Chondrocyte (in vitro differentiated cells): ENCODE measurements around the gene ARMC9. TPM values are rescaled to one million over a fixed set of nuclear protein-coding genes. Genes with fewer than 3 reads are reported as not detected.

ENCODE experiments used
- DNase-seq: peaks from one replicate; pipeline ENCODE4 v3.0.0; 2021; ENCODE audit warnings: mixed read lengths, low spot score
- H3K27ac Mint-ChIP-seq: one replicate; pipeline ENCODE4 v1.8.0; 2021; ENCODE audit warnings: mild to moderate bottlenecking, moderate library complexity, mixed read lengths; ENCODE audit not compliant: unreplicated experiment
- H3K27me3 Mint-ChIP-seq: 2 replicates; pipeline ENCODE4 v1.8.0; 2021; ENCODE audit warnings: low read depth, mixed read lengths
- H3K36me3 Mint-ChIP-seq: 2 replicates; pipeline ENCODE4 v1.8.0; 2021; ENCODE audit warnings: low read depth, mixed read lengths
- H3K4me1 Mint-ChIP-seq: 2 replicates; pipeline ENCODE4 v1.8.0; 2021; ENCODE audit warnings: low read depth, mild to moderate bottlenecking, mixed read lengths
- H3K4me3 Mint-ChIP-seq: one replicate; pipeline ENCODE4 v1.8.0; 2021; ENCODE audit warnings: mild to moderate bottlenecking, moderate library complexity, mixed read lengths; ENCODE audit not compliant: unreplicated experiment
- H3K9me3 Mint-ChIP-seq: 2 replicates; pipeline ENCODE4 v1.8.0; 2021; ENCODE audit warnings: low read depth, mixed read lengths
- total RNA-seq: library from RNA; stranded (reverse); gene quantifications from 3 replicates; pipeline ENCODE4 v1.2.1, GENCODE V29; 2021
- TF ChIP-seq, protein P1 (sequence below): fragments of 200-600 bp; sonication (generic); IDR thresholded peaks from 2 replicates; pipeline ENCODE4 v1.5.0; 2021; ENCODE audit warnings: antibody characterized with exemption, mild to moderate bottlenecking, moderate library complexity

Gene ARMC9
- total RNA-seq, 1 donor from 2014 or later, result 188 TPM

GRCh38 chr2:231359441-231359840, 161.0 kb downstream of the ARMC9 start:
- peak overlapping the region; percentile 41 for H3K27ac Mint-ChIP-seq
- TF ChIP-seq, protein P1, sequence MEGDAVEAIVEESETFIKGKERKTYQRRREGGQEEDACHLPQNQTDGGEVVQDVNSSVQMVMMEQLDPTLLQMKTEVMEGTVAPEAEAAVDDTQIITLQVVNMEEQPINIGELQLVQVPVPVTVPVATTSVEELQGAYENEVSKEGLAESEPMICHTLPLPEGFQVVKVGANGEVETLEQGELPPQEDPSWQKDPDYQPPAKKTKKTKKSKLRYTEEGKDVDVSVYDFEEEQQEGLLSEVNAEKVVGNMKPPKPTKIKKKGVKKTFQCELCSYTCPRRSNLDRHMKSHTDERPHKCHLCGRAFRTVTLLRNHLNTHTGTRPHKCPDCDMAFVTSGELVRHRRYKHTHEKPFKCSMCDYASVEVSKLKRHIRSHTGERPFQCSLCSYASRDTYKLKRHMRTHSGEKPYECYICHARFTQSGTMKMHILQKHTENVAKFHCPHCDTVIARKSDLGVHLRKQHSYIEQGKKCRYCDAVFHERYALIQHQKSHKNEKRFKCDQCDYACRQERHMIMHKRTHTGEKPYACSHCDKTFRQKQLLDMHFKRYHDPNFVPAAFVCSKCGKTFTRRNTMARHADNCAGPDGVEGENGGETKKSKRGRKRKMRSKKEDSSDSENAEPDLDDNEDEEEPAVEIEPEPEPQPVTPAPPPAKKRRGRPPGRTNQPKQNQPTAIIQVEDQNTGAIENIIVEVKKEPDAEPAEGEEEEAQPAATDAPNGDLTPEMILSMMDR, result no peak
- peak; percentile 46 for DNase-seq
- no peaks in the 10 kb centered on the region for H3K27me3 Mint-ChIP-seq
- H3K36me3 Mint-ChIP-seq, result peaks cover 13% of the 10 kb centered on the region
- peaks cover 12% of the 10 kb centered on the region for H3K4me1 Mint-ChIP-seq
- H3K9me3 Mint-ChIP-seq, result no peaks in the 10 kb centered on the region
- H3K4me3 Mint-ChIP-seq, result no peak overlapping the region

DNA sequence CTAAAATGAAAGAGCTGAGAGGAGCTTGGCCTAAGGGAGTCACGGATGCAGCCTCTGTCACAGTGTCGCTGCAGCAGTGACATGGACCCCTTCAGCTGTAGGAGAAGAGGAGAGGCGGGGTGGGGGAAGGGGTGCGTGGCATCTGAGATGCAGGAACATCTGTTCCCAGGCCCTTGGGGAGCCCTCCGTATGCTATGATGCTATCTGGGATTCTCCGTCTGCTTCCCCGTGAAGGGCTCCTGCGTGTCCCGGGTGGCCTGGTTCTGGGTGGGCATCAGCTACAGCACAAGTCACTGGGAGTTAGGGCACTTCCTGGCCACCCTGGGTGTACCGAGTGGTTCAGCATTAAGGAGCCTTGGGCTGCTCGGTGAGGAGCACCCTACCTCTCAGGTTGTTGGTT, 161.5 kb downstream of the ARMC9 start:
- Mint-ChIP-seq H3K4me3 (no peak overlapping the region), H3K4me1 (peaks cover 17% of the 10 kb centered on the region), H3K9me3 (no peaks in the 10 kb centered on the region), H3K27me3 (no peaks in the 10 kb centered on the region), H3K36me3 (peaks cover 13% of the 10 kb centered on the region), H3K27ac (no peak overlapping the region)
- TF ChIP-seq, protein P1, result no peak
- peak; percentile 61 for DNase-seq

DNA sequence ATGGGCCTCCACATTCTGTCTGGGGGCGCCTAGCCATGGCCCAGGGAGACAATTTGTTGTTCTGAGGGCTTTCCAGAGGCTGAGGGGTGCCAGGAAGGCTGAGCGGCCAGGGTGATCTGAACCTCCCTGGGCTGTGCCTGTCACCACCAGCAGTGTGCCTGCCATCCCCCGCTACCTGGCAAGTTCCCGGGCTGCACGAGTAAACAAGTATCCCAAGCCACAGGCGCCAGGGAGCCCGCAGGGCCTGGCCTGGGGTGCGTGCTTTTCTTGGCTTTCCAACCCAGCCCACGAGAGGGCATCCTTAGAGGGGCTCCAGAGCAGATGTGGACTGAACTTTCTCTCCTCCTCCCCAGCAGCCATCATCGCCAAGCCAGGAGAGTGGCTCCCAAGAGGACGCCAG, 162.0 kb downstream of the ARMC9 start:
- H3K4me1 Mint-ChIP-seq, result peaks cover 21% of the 10 kb centered on the region
- TF ChIP-seq, protein P1, result no peak
- DNase-seq, result no peak
- no peaks in the 10 kb centered on the region for H3K9me3 Mint-ChIP-seq
- no peak overlapping the region for H3K4me3 Mint-ChIP-seq
- no peaks in the 10 kb centered on the region for H3K27me3 Mint-ChIP-seq
- peaks cover 13% of the 10 kb centered on the region for H3K36me3 Mint-ChIP-seq
- no peak overlapping the region for H3K27ac Mint-ChIP-seq

GRCh38 chr2:231360881-231361371, 162.5 kb downstream of the ARMC9 start:
- H3K9me3 Mint-ChIP-seq, result no peaks in the 10 kb centered on the region

DNA sequence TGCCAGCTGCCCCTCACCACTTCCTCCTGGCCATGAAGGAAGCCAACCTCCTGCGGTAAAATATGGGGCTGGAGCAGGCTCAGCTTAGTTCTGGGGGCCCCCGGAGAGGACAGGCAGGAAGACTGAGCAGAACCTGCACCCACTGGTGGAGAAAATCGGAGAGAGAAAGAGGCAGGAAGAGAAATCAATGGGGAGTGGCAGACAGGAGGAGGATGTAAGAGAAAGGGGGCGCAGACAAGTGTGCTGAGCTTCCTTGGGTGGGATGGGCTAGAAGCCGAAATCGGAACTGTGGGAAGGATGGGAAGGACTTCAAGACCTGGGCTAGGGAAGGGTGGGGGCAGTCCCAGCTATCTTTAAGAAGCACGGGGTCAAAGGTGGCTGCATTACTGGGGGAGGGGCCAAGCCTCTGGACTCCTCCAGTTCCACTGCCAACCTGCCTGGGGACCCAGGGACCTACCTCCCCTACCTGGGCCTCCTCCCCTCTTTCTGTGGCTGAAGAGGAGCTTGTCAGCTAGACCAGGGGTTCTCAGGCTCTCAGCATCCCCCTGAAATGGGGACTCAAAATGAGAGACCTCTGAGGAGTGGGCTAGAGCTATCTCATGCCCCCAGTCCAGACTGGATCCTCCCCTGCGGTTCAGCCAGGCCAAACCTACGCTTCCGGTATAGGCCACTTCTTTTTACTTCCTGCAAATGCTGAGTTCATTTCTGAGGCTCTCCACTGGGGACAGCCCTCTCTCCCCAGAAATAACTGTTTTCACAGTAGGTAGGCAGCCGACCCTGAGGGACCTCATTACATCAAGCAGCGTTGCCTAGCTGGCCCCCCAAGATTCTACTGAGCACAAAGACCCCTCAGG, 163.5 kb downstream of the ARMC9 start:
- H3K4me1 Mint-ChIP-seq, result peaks cover 21% of the 10 kb centered on the region
- peaks cover 16% of the 10 kb centered on the region for H3K36me3 Mint-ChIP-seq
- TF ChIP-seq, protein P1, result no peak
- no peaks in the 10 kb centered on the region for H3K27me3 Mint-ChIP-seq
- no peak overlapping the region for H3K4me3 Mint-ChIP-seq
- no peaks in the 10 kb centered on the region for H3K9me3 Mint-ChIP-seq
- peak; percentile 54 for DNase-seq
- H3K27ac Mint-ChIP-seq, result no peak overlapping the region

More at GRCh38 chr2:231360881-231361371, 162.5 kb downstream of the ARMC9 start:
- DNase-seq, result no peak
- Mint-ChIP-seq H3K27ac (no peak overlapping the region), H3K4me1 (peaks cover 21% of the 10 kb centered on the region), H3K27me3 (no peaks in the 10 kb centered on the region), H3K36me3 (peaks cover 15% of the 10 kb centered on the region), H3K4me3 (no peak overlapping the region)
- TF ChIP-seq, protein P1, result no peak
